GM19025 (cell line): Measurements from ENCODE around the gene CLDN4.
"Not testable (repeated sequence)": the region's sequence is repeated elsewhere in the genome, so short reads cannot be mapped to it uniquely, and the experiment has no call there.

ENCODE experiments used
- ATAC-seq: cut with Tn5 transposase; IDR thresholded peaks from one replicate; pipeline ENCODE4 v1.9.1; 2021; ENCODE audit warnings: mild to moderate bottlenecking, low read depth, moderate library complexity; ENCODE audit not compliant: unreplicated experiment

Gene CLDN4

GRCh38 chr7:73823257-73823656 is 7.5 kb upstream of the CLDN4 start:
- no peak for ATAC-seq

GRCh38 chr7:73823873-73824592 is 6.8 kb upstream of the CLDN4 start:
- ATAC-seq: no peak

- no peak for ATAC-seq
Measured at GRCh38 chr7:73824986-73825385, 5.8 kb upstream of the CLDN4 start.

GRCh38 chr7:73827567-73828106 is 3.2 kb upstream of the CLDN4 start:
- ATAC-seq: no peak

- no peak for ATAC-seq
Measured at GRCh38 chr7:73828107-73828803, 2.5 kb upstream of the CLDN4 start.

- ATAC-seq: no peak
Measured at GRCh38 chr7:73828972-73829371, 1.8 kb upstream of the CLDN4 start.

- no peak for ATAC-seq
Measured at GRCh38 chr7:73829505-73829904, 1.3 kb upstream of the CLDN4 start.

- ATAC-seq: no peak
Measured at GRCh38 chr7:73829921-73830680, 695 bp upstream of the CLDN4 start.

GRCh38 chr7:73831584-73831833 is 713 bp downstream of the CLDN4 start:
- ATAC-seq: no peak

GRCh38 chr7:73831834-73832651 is 1.2 kb downstream of the CLDN4 start:
- no peak for ATAC-seq

GRCh38 chr7:73832806-73833205 is 2.0 kb downstream of the CLDN4 start:
- ATAC-seq: no peak

- ATAC-seq: no peak
Measured at GRCh38 chr7:73833251-73833919, 2.6 kb downstream of the CLDN4 start.

GRCh38 chr7:73834626-73835191 is 3.9 kb downstream of the CLDN4 start:
- no peak for ATAC-seq

GRCh38 chr7:73837167-73837566 is 6.4 kb downstream of the CLDN4 start:
- ATAC-seq: not testable (repeated sequence)

- ATAC-seq: no peak
Measured at GRCh38 chr7:73838642-73839041, 7.8 kb downstream of the CLDN4 start.

- no peak for ATAC-seq
Measured at GRCh38 chr7:73839290-73839689, 8.5 kb downstream of the CLDN4 start.

- no peak for ATAC-seq
Measured at GRCh38 chr7:73839743-73840714, 9.2 kb downstream of the CLDN4 start.

- ATAC-seq: no peak
Measured at GRCh38 chr7:73840715-73841379, 10.1 kb downstream of the CLDN4 start.
